SH-SY5Y (cell line): ENCODE measurements around the gene LRMDA.

Experiments used
- GATA2 ChIP-seq: IDR thresholded peaks from 2 replicates; pipeline ENCODE4 v1.6.1; 2011; ENCODE audit warnings: mild to moderate bottlenecking, low read depth, low read length
- GATA3 ChIP-seq: IDR thresholded peaks from 2 replicates; pipeline ENCODE4 v1.6.1; 2011; ENCODE audit warnings: low read depth, mild to moderate bottlenecking, low read length, moderate library complexity

GRCh38 chr10:75959209-75959608, 527.8 kb downstream of the LRMDA start:
- TF ChIP-seq GATA3: no peak
- no peak for TF ChIP-seq GATA2
